Activated CD8-positive, alpha-beta memory T cell treated with anti-CD3 and anti-CD28 coated beads, Interleukin-2, amount 50 U/mL, for 4 hours (primary cell): Measurements from ENCODE around the gene EBF4.
"Not testable (repeated sequence)": the region's sequence is repeated elsewhere in the genome, so short reads cannot be mapped to it uniquely, and the experiment has no call there.

ENCODE experiments used
- DNase-seq: peaks from one replicate; pipeline ENCODE4 v3.0.0-alpha.2; 2020

The EBF4 gene

DNA sequence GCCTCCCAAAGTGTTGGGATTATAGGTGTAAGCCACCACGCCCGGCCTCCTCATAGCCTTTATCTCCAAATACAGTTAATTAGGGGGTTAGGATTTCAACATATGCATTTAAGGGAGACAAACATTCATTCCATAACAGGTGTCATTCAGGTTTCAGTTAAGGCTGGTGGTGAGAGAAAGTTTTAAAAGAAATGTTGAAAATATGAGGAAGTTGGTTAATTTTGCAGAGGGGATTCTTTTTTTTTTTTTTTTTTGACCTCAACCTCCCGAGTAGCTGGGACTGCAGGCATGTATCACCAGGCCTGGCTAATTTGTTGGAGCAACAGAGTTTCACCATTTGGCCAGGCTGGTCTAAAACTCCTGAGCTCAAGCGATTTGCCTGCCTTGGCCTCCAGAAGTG lies 12.5 kb upstream of the EBF4 start:
- no peak for DNase-seq

DNA sequence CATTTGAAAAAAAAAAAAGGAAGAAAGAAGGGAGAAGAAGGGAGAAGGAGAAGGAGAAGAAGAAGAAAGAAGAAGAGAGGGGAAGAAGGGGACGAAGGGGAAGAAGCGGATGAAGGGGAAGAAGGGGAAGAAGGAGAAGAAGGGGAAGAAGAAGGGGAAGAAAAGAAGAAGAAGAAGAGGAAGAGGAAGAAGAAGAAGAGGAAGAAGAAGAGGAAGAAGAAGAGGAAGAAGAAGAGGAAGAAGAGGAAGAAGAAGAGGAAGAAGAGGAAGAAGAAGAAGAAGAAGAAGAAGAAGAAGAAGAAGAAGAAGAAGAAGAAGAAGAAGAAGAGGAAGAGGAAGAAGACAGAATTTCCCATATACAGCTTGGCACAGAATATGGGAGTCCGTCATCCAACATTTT lies 10.5 kb upstream of the EBF4 start:
- DNase-seq: not testable (repeated sequence)

DNA sequence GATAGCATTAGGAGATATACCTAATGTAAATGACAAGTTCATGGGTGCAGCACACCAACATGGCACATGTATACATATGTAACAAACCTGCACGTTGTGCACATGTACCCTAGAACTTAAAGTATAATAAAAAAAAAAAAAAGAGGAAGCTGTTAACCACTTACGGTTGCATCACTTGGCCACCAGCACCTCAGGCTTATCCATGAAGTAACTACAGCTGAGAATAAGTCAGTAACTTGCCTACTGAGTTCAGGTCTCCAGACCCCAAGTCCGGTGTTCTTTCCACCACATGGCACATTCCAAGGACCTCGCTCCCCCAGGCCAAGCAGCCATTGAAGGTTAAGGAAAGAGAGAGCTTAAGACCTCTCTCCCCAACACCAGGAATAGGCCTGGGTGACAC lies 7.8 kb upstream of the EBF4 start:
- not testable (repeated sequence) for DNase-seq

DNA sequence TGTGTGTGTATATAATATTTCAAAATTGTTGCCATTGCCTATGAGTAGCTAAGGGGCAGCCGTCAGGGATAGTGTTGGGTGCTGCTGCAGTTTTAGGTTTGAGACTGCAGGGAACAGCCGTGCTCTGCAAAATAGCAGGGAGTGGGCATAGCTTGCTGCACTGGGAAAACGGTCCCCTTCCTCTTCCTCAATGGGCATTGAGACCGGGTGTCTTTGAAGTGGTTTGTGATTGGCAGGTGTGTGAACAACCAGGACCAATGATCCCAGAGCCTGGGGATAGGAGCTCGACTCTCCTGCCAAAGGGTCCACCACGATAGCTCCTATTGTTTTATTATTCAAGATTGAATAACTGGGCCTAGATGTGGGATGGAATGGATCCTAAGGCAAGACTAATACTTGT lies 5.1 kb upstream of the EBF4 start:
- DNase-seq: no peak

DNA sequence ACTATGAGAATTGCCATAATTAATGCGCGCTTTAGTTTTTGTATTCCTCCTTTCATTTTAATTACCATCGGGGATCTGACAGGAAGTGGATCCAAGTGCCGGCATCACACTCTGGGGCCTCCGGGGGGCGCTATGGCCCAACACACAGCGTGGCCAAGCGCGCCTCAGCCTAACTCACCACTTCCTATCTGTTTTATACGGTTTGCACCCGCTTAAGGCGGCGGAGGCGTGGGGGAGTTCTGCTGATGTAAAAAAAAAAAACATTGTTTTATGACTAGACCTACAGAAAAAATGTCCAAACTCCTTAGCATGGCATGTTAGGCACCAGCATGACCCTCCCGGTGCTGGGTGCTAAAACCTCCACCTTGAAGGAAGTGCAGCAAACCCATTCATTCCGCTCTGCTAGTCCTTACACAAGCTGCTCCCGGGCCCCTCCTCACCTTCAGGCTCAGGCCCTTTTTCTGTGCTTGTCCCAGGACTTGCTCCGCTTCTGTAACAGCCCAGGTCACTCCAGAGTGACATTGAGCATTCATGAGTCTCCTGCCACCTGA lies 4.5 kb upstream of the EBF4 start:
- DNase-seq: peak; percentile 79

DNA sequence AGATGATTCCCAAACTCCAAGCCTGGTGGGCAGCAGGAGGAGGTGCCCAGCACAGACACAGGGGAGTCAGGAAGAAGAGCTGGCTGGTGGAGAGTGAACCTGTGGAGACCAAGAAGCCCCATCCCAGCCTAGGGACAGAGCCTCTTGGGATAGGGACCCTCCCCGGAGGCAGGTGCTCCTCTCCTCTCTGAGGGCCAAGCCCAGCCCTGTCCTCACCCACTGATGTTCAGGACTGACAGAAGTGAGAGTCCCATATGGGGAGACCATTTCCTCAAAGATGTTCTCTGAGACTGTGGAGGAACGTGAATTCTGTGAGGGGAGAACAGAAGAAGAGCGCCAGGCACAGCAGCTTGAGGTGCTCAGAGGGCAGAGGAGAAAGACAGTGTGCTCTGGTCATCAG lies 2.4 kb upstream of the EBF4 start:
- no peak for DNase-seq

DNA sequence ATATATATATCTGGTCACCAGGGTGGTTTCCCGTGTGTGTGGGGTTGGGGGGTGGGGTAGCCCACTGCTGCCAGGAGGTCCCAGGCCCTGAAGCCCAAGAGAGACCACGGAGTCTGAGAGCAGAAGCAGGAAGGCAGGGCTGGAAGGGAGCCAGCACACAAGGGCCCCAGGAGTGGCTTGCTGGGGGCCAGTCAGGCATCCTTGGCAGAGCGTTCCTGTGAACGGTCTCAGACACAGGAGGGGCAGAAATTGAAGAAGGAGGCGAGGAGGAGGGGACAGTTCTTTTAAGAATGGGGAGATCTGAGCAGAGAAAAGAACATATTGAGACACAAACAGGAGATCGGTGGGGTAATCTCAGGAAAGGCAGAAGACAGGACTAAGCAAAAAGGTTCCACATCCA lies 1.9 kb upstream of the EBF4 start:
- DNase-seq: no peak

DNA sequence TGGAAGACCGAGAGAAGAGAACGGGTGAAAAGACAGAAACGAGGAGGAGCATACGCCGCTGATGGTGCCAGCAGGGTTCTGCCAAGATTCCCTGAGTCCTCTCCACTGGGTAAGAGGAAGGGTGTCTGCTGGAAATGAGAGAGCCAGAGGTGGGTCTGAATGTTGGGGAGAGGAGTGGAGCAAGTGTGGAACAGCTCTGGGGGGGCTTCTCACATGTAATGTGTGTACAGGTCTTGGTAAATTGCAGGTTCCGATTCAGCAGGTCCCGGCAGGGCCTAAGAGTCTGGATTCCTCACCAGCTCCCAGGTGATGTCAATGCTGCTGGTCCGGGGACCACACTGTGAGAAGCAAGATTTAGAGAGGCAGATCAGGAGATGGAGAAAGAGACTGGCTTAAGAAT lies 1.5 kb upstream of the EBF4 start:
- no peak for DNase-seq

DNA sequence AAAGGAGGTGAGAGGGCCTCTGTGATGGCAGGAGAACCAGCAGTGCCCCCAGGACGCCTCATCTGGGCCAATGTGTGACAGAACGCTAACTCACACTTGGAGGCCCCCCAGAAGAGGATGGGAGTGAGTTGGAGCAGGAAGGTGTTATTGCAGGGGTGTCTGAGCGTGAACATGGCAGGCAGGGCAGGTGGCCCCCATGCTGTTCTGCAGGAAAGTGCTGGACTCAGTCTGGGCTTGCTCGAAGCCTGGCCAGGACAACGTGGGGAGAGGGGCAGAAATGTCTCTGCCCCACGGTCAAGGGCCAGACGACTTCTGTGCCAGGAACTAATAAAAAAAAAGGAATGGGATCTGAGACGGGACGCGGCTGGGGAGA lies 931 bp upstream of the EBF4 start:
- no peak for DNase-seq

DNA sequence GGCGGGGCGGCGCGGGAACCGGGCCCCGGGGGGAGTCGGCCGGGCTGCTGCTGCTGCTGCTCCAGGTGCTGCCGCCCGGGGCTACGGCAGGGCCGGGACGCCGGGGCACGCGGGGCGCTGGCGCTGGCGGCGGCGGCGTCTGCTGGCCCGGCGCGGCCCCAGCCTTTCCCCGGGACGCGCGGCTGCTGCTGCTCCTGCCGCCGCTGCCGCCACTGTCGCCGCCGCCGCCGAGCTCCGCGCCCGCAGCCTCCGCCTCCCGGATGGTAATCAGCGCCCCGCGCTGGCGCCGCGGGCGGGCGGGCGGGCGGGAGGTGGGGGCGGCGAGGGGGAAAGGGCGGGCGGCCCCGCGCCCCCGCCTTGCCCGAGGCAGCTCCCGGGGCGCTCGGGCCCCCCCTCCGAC lies 306 bp downstream of the EBF4 start:
- DNase-seq: peak; percentile 37

DNA sequence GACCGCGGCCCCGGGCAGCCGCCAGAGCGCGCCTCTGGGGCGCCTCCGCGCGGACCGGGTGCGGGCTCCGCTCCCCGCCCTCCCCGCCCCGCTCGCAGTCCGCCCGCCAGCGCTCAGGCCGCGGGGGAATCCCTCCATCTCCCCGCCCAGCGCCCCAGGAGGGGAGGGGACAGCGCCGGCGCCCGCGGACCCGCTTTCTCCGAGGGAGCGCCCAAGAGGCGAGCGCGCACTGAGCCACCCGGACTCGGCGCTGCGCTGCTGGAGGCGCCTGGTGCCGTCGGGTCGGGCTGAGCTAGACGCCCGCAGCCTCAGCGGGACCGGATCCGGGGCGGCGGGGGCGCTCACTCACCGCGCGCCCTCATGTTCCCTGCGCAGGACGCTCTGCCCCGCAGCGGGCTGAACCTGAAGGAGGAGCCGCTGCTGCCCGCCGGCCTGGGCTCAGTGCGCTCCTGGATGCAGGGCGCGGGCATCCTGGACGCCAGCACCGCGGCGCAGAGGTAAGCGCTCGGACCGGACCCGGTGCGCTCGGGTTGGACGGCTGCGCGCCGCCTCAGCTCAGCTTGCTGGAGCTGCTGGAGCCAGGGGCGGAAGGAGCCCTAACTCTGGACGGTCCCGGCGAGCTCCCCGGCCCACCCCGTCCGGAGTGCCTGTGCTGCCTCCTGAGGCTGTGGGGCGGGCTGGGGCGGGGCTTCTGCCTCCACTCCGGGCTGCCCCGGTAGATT lies 867 bp downstream of the EBF4 start:
- peak; percentile 58 for DNase-seq

DNA sequence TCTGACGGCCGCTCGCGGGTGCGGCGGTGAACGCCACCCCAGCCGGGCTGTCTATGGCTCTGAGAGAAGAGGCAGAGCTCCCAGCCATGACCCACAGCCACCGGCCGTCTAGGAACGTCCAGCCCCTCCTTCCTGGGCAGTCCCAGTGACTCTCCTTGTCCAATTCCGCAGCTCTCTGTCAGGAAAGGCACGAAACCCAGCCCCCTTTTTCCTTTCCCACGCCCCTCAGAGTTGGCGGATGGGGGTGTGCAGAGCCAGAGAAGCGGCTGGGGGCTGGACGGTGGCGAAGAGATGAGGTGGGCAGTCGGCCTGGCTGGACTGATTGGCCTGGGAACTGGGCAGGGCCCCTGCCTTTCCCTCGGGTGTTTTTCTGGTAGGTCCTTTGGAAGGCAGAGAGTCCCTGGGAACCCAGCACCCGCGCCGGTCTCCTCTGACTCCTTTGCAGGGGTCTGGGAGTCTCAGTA lies 1.5 kb downstream of the EBF4 start:
- no peak for DNase-seq

DNA sequence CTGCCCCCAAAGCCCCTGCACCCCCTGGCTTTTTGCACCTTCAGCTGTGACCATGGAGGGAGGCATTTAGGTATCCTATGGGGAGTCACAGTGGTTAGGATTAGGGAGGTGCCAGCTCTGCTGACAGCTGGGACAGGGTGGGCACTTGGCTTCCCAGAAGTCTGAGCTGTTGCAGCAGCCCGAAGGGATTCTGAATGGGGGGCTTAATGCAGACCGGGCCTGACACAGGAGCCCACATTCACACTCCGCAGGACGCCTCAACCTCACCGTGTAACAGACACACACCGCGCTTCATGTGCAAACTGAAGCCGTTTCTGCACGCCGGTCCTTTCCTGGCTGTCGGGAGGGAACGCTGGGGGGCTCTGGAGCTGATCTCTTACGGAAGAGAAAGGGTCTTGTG lies 1.9 kb downstream of the EBF4 start:
- no peak for DNase-seq

DNA sequence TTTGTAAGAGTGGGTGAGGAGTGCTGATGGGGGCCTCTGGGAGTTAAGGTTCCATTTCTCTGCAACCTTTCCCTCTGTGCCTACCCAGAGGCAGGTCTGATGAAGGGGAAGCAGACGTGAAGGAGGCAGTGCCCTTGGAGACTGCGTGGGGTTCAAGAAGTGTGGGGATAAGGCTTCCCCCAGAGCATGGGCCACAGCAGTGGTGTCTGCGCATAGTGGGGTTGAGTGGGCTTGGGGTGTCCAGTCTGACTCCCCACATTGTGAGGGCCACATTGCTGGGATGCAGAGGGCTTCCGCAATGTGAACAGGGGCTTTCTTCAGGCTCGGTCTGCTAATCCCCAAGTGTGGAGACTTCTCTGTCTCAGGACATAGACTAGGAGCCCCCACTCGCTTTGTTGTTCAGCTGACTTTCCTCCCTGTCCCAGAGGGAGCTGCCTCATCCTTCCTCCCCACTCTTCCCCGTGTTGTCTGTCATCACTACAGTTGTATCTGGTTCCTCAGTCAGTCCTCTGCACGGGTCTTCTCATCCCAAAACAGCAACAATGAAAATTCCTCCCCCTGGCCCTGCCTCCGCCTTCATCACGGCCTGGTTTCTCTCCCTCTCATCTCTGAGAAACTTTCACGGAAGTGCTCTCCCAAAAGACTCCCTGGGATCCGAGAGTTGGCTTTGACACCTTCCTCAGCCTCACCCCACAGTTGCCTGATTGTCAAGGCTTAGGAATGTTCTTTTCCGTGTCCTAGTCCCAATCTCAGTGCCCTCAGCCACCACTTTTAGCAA lies 2.8 kb downstream of the EBF4 start:
- no peak for DNase-seq

DNA sequence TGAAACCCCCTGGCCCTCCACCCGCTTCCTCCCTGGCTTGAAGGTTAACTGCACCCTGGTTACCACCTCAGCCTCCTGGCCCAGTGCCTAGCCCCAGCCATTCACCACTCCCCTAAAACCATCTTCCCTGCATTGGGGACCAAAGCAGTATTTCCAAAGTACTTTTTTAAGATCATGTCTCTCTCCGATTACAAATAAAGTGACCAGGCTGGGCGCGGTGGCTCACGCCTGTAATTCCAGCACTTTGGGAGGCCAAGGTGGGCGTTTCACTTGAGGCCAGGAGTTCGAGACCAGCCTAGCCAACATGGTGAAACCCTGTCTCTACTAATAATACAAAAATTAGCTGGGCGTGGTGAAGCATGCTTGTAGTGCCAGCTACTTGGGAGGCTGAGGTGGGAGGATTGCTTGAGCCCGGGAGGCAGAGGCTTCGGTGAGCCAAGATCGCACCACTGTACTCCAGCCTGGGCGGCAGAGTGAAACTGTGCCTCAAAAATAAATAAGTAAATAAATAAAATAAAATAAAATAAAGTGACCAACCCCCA lies 3.5 kb downstream of the EBF4 start:
- not testable (repeated sequence) for DNase-seq

DNA sequence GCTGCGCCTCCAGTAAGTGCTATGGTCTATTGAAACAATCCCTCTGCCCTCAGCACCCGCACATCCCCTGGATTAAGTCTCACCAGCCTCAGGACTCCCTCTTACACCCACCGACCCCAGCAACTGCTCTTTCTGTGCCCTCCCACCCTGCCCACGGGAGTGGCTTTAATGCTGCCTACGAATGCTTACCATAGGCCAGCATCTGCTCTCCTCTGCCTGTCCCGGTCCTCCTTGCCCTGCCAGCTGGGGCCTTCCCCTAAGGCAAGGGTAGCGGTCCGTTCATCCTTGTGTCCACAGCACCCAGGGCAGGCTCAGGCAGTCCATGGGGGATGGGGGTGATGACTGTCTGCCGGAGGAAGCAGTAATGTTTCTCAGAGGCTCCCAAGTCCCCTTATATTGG lies 4.1 kb downstream of the EBF4 start:
- DNase-seq: no peak

DNA sequence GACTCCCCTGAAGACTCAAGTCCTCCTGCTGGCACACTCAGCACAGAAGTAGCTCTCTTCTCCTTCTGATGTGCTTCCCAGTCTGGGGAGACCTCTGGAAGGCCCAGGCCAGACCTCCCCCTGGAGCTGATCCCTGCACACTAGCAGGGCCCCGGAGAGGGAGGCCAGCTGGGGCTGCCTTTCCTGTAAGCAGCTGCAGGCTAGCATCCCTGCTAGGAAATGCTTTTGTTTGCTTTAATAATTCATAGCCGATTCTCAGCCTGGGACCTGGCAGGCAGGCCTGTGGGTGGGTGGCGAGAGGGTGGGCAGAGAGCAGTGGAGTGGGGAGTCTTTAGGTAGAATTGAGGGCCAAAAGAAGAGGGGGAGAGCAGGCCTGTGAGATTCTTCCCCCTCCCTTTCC lies 5.2 kb downstream of the EBF4 start:
- DNase-seq: no peak

DNA sequence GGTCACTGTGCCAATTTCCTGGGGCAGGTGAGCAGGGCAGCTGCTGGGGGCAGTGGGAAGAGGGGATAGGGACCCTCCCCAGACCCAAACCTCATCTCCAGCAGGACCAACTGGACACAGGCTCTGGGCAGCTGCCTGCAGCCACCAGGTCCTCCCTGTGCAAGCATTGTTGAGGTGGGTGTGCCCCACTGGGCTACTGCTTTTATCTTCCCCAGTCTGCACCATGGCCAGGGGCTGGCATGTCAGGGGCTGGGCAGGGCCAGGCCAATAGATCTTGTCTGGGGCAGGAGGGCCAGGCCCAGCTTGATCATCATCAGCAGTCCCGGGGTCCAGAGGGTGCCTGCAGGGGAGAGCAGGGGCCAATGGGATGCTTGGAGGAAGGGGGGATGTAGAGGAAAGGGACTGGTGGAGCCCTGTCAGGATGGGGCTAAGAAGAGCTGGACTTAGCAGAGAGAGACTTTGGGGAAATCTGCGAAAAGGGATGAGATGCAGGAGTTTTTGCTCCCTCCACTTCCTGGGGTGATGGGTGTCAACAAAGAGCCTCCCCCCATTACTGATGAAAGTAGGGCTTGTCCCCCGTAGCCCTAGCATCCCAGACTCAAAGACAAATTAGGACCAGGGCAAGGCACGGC lies 5.7 kb downstream of the EBF4 start:
- no peak for DNase-seq

DNA sequence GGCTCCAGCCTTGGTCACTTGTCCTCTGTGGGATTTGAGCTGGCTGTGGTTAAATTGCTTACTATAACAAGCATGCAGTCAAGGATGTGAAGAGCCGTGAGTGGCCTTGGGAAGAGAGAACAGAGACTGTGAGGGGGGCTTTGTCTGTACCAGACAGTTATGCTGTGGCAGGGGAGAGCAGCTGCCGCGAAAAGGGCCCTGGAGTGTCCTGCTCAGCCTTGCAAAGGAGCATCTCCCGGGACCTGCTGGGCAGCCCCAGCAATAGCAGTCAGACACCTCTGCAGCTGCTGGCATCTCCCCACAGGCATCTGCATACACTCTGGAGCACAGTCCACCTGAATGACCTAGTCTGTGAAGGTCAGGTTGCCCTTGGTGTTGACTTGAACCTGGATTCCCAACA lies 6.3 kb downstream of the EBF4 start:
- no peak for DNase-seq

DNA sequence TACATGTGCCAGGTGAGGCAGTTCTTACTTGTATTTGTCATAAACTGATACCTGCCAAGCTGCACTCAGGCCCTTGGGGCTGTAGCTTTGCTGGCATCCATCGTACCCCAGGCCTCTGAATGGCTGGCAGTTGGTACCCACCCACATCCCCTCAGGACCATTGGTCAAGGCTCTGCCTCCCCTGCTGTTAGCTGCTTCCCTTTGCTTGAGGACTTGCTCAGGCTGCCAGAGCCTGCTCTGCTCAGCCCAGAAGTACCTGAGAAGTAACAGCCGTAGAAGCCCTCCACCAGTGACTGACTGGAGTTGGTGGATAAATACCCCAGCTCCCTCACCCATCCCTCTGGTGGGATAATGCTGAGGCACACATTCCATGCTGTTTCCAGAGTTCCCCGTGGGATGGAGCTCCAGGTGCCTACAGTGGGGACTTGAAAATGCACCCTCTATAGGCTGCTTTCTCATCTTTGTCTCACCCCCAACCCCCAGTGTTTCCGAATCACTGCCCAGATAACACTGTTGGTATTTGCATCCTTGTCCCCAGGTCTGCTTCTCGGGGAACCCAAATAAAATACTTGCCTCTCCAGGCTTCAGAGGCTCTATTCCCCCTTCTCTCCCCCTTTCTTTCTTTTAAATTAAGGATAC lies 7.3 kb downstream of the EBF4 start:
- no peak for DNase-seq

DNA sequence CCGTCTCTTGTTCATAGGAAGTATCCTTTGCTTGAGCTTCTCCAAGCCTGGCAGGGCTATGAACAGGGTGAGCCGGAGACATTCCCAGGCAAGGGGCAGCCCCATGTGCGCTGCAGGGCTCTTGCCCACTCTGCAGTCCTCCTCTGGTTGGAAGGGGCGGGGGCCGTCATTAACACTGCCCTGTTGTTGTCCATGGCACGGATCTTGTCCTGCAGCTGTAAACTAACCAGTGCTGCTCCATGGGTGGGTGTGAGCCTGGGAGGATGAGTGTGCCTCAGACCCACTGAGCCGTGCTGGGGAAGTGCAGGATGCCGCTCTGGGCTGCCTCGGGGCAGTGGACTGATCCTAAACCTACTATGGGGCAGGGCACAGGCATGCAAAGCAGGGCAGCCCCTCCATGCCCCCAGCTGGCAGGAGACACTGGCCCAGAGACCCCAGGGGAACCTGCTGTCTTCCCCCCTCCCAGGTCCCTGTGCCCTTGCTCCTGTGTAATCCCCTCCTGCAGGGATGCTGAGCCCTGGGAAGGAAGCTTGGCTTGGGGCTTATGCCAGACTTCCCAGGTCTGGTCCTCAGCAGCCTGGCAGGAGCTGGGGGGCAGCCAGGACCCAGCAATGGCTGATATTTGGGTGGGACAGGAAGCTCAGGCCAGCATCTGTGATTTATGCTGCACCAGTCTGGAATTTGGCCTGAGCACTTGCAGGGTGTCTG lies 8.5 kb downstream of the EBF4 start:
- DNase-seq: no peak

DNA sequence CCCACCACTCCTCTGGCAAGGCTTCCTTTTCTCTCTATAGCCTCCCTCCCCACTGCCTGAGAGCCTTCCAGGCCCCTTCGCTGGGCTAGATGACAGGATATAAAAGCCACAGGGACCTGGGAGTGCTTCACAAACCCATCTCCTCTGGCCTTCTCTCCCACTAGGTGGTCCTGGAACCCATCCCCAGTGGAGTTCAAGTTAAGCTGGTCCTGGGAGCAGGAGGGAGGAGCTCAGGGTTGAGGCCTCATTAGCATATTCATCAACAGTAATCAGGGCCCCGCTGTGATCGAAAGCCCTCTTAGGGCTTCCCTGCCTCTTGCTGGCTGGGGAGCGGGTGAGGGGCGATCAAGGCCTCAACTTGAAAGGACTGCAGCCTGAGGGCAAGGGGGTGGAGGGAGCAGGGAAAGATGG lies 9.1 kb downstream of the EBF4 start:
- DNase-seq: no peak
